ENCODE results near the gene C12orf42. TPM values are rescaled to one million over a fixed set of nuclear protein-coding genes. Genes with fewer than 3 reads are reported as not detected.

Gene C12orf42
- total RNA-seq, 4 donors from 2014 or later = 0.21 TPM; not detected in 3

DNA sequence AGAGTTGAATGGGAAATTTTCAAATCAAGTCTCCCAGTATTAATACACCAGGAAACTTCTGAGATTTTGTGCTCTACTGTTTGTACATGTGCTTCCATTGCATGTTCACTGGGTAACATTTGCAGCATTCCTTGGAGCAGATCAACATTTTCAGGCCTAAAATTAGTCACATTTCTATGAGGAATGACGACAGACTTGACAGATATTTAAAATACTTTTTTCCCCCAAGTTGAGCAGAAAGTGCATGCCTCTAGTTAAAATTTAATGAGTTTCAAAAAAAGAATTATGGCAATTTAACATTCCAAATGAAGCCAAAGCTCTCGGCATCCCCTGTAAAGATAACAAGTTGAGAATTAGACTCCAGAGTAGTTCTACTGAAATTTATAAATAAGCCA is 72.3 kb downstream of the C12orf42 start:
- no peak for DNase-seq
- Histone ChIP-seq H3K27ac (no peak overlapping the region), H3K4me1 (no peaks in the 10 kb centered on the region), H3K36me3 (no peaks in the 10 kb centered on the region), H3K27me3 (no peaks in the 10 kb centered on the region), H3K9me3 (no peaks in the 10 kb centered on the region), H3K4me3 (no peak overlapping the region)
- intact Hi-C loops (cut with DNase I; ENCODE audit: low total_unique reads) = no loop called here
- TF ChIP-seq CTCF (IDR thresholded peaks at IDR 0.05) = no peak

GRCh38 chr12:103422746-103423515 is 72.8 kb downstream of the C12orf42 start:
- intact Hi-C loops (cut with DNase I; ENCODE audit: low total_unique reads) = no loop called here
- H3K27me3 ChIP-seq = no peaks in the 10 kb centered on the region
- H3K9me3 ChIP-seq = no peaks in the 10 kb centered on the region
- no peak for TF ChIP-seq POLR2A (IDR thresholded peaks at IDR 0.05)
- TF ChIP-seq CTCF (IDR thresholded peaks at IDR 0.05) = no peak
- no peak for DNase-seq
- no peaks in the 10 kb centered on the region for H3K36me3 ChIP-seq
- H3K4me3 ChIP-seq = no peak overlapping the region
- no peaks in the 10 kb centered on the region for H3K4me1 ChIP-seq
- H3K27ac ChIP-seq = no peak overlapping the region

DNA sequence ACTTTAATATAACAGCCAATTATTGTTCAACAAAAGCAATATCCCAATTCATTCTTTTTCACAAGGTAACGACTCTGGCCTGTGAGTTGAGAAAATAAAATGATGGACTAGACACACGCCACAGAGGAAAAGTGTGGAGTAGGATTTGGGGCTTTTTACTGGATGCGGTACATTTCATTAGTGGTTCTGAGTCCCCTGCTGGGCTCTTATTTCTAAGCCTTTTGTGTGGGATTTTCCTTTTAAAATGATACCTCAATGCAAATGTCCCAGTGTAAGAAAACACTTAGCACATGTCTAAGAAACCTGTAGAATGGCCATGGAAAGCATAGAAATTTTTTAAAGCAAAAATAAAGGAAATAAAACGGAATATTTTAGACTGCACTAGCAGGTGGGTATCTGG is 73.4 kb downstream of the C12orf42 start:
- intact Hi-C loops (cut with DNase I; ENCODE audit: low total_unique reads) = no loop called here
- H3K36me3 ChIP-seq = no peaks in the 10 kb centered on the region

DNA sequence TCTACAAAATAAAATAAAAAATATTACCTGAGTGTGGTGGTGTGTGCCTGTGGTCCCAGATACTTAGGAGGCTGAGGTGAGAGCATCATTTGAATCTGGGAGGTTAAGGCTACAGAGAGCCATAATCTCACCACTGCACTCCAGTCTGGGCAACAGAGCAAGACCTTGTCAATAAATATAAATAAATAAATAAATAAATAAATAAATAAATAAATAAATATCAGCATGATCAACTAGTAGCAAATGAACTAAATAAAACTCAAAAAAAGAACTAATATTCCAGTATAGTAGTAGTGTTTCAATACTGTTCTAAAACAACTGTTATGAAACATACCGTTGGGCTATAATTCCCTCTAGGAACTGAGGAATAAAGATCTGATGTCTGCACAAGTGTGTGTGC is 74.4 kb downstream of the C12orf42 start:
- TF ChIP-seq POLR2A (IDR thresholded peaks at IDR 0.05) (no peak), CTCF (IDR thresholded peaks at IDR 0.05) (no peak)
- no peaks in the 10 kb centered on the region for H3K4me1 ChIP-seq
- H3K27me3 ChIP-seq = no peaks in the 10 kb centered on the region
- no peak overlapping the region for H3K4me3 ChIP-seq
- no peak overlapping the region for H3K27ac ChIP-seq
- no peaks in the 10 kb centered on the region for H3K36me3 ChIP-seq
- DNase-seq = no peak
- intact Hi-C loops (cut with DNase I; ENCODE audit: low total_unique reads) = no loop called here
- no peaks in the 10 kb centered on the region for H3K9me3 ChIP-seq

More for the DNA sequence above, 73.4 kb downstream of the C12orf42 start:
- TF ChIP-seq POLR2A (IDR thresholded peaks at IDR 0.05) (no peak), CTCF (IDR thresholded peaks at IDR 0.05) (no peak)
- Histone ChIP-seq H3K4me3 (no peak overlapping the region), H3K27me3 (no peaks in the 10 kb centered on the region), H3K27ac (no peak overlapping the region), H3K9me3 (no peaks in the 10 kb centered on the region), H3K4me1 (no peaks in the 10 kb centered on the region)
- DNase-seq = no peak

DNA sequence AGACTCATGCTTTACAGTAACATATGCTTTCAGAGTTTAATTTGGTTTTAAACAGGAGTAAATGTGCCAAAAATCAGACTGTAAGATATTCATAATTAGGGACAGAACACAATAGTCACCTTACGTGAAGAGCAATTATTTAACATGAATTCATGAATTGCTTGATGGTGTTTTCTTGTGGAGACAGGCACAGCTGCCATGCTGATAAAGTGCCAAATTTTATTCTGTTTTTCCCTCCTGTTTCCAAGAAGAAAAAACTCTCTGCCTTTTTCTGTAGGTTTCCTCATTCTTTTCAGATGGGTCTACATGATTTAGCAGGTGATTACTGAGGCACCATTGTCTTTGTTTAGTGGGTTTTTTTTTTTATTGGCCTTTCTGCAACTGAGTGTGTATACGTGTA is 80.1 kb downstream of the C12orf42 start:
- intact Hi-C loops (cut with DNase I; ENCODE audit: low total_unique reads) = no loop called here
- TF ChIP-seq POLR2A (IDR thresholded peaks at IDR 0.05) = no peak
- TF ChIP-seq CTCF (IDR thresholded peaks at IDR 0.05) = no peak
- H3K4me3 ChIP-seq = no peak overlapping the region
- no peaks in the 10 kb centered on the region for H3K36me3 ChIP-seq
- no peak overlapping the region for H3K27ac ChIP-seq
- no peaks in the 10 kb centered on the region for H3K4me1 ChIP-seq
- H3K27me3 ChIP-seq = no peaks in the 10 kb centered on the region
- no peak for DNase-seq
- H3K9me3 ChIP-seq = no peaks in the 10 kb centered on the region

Measured in uterus (tissue), 4 donors.